ENCODE measurements around the gene RYR2.

Gene RYR2

DNA sequence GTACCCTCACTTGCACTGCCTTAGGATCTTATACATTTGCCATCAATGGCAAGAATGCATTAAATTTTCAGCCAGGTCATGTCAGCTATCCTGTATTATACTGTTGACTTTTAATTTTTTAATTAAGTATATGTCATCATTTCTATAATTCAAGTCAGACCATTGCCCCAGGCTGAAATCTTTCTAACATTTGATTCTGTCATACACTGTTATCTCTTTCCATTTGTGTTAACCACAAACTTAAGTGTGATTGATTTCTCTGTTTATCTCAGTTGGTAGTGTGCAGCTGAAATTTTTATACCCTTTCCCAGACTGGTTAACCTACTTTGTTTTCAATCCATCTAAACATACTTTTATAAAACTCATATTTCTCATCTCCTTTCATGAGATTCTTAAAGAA lies 695.5 kb downstream of the RYR2 start:
- DNase-seq (ENCODE audit: low read depth): no peak

DNA sequence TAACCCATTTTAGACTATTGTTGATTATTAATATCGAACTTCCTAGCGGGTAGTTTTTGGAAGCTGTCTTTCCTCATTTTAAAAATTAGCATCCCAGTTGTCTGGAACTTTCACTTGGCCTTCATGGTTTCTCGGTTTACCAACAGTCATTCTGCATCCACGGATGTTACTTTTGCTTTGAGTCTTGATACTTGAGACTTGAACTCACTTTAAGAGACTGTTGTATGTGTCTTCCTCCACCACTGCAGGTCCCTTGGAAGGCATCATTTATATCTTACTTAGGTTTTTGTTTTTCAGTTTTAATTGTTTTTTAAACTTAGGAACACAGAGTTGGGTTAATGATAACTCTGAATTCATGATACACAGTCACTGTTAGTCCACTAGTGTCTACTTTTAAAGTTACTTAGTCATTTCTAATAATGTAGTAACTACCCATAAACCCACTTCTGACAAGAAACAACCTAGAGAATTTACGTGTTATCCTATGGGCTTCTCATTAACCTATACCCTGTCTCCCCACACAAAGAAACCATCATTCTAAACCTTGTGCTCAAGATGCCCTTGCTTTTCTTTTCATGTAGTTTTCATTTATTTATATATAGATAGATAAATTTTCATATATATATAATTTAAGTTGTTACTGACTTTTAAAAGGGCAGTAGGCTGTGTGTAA lies 696.1 kb downstream of the RYR2 start:
- no peak for DNase-seq (ENCODE audit: low read depth)

DNA sequence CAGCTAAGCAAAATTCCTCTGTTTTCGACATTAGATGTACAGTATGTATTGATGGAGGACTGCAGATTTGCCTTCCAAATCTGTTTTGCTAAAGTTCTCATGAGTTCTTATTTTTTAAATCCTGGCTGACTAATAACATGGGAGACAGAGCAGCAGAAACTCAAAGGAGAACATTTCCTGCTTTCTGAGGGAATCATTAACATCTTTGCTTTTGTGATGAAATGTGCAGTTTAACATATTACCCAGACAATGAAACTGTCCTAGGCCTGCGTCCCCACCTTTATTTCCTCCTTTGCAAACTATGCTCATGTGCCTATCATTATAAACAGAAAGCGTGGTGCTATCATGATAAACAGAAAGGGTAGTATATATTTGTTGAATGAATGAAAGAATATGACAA lies 698.9 kb downstream of the RYR2 start:
- no peak for DNase-seq (ENCODE audit: low read depth)

- no peak for DNase-seq (ENCODE audit: low read depth)
These were observed 703.6 kb downstream of the RYR2 start for GRCh38 chr1:237745545-237745944.

GRCh38 chr1:237748171-237748960 lies 706.4 kb downstream of the RYR2 start:
- no peak for DNase-seq (ENCODE audit: low read depth)

- no peak for DNase-seq (ENCODE audit: low read depth)
These were observed 707.1 kb downstream of the RYR2 start for GRCh38 chr1:237749122-237749521.

GRCh38 chr1:237751090-237751489 lies 709.1 kb downstream of the RYR2 start:
- no peak for DNase-seq (ENCODE audit: low read depth)

DNA sequence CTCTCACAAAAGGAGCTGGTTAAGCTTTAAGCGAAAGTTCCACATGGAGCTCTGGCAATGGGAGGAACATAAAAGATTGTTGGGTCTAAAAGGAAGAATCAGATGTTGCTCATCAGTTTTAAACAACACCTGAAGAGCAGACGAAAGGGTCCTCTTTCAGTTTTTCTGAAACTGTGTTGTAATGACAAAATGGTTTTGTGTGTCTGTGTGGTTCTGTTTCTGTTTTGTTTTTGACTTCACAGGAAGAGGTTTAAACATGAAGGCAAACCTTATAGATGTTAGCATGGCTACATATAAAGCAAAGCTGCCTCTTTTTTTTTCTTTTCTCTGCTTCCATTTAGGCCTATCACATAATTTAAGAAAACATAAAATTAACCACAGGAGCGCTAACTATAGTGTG lies 712.6 kb downstream of the RYR2 start:
- DNase-seq (ENCODE audit: low read depth): no peak

DNA sequence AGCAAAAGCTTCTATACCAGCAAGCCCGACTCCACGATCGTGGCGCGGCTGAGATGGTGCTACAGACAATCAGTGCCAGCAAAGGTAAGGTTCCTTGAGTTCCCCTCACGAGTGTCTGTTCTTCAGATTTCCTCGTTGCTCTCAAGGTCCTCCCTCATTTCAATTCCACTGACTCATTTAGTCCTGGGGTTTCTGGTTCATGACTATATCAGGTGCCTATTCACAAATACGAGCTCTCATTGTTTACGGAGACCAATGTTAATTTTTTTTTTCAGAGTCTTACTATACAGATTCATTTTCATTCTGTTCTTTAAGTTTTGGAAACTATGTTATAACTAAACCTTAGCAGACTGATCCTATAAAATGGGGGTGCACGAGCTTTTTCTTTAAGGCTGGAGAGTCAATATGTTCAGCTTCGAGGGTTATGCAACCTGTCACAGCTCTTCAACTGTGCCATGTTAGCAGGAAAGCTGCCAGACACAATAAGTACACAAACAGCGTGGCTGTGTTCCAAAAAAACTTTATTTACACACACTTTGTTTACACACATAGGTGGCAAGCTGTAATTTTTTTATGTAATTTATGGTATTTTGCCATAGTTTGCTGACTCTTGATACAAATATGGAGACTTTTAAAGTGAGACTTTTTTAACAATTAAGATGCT lies 714.5 kb downstream of the RYR2 start:
- no peak for DNase-seq (ENCODE audit: low read depth)

DNA sequence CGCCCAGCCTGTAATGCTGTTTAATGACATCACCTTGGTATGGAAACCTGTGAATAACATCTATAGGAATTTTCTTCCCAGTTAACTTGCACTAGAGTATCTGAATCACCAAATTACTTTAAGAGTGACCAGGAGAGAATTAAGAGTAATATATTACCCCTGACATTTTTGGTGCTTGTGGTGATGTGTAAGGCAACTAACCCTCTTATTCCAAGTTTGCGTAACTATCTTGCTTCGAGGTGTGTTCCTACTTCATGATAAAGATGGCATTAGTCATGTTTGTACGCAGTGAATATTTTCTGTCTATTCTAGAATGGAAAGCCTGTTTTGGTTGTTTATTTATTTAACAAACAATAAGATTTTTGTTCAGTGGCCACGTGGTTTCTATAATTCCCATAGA lies 717.4 kb downstream of the RYR2 start:
- no peak for DNase-seq (ENCODE audit: low read depth)

DNA sequence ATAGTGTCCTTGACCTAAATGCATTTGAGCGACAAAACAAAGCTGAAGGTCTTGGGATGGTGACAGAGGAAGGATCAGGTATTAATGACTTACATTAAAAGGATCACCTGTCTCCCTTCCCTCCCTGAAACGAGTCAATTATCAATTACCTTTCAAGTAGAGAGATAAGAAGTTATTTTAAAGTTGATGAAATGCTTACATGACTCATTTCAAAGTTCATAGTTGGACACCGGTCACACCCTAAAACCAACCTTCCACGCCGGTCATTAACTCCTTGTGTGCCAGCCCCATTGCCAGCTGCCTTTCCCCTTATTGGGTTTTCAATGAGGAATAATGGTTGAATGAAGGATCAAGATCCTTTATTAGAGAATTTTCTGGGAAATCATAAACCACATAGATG lies 719.0 kb downstream of the RYR2 start:
- DNase-seq (ENCODE audit: low read depth): no peak

GRCh38 chr1:237763137-237763536 lies 721.2 kb downstream of the RYR2 start:
- DNase-seq (ENCODE audit: low read depth): no peak

DNA sequence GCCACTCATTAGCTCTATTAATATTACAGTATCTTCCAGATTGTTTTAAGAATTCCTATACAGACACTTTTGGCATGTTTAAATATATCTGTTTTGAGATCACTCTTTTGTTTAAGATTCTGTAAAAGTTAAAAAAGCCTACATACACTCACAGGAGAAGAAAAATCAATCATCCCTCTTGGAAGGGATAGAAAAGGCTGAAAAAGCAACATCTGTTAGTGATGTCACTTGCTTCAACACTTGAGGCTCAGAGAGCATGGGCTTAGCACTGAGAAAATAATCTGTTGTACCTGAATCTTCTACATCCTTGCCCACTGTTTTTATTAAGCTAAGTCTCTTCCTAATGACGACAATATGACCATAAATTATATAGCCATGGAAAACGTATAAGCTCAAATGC lies 721.8 kb downstream of the RYR2 start:
- no peak for DNase-seq (ENCODE audit: low read depth)

GRCh38 chr1:237769916-237770315 lies 727.9 kb downstream of the RYR2 start:
- no peak for DNase-seq (ENCODE audit: low read depth)

DNA sequence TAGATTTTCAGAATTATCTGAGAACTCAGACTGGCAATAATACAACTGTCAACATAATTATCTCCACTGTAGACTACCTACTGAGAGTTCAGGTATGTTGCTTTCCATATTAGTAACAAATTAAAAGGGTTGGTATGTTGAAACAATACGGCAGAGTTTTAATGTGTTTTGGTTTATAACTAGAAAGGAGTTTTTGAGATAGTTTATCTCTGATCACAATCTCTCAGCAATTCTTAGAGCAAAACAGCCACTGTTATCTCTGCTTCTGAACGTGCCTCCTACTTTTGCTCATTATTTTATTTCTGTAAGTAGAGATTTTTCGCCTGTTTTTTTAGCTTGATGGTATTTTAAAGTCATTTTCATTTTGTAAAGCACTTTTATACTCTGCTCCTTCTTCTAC lies 730.0 kb downstream of the RYR2 start:
- DNase-seq (ENCODE audit: low read depth): no peak

GRCh38 chr1:237774246-237774645 lies 732.3 kb downstream of the RYR2 start:
- DNase-seq (ENCODE audit: low read depth): no peak

DNA sequence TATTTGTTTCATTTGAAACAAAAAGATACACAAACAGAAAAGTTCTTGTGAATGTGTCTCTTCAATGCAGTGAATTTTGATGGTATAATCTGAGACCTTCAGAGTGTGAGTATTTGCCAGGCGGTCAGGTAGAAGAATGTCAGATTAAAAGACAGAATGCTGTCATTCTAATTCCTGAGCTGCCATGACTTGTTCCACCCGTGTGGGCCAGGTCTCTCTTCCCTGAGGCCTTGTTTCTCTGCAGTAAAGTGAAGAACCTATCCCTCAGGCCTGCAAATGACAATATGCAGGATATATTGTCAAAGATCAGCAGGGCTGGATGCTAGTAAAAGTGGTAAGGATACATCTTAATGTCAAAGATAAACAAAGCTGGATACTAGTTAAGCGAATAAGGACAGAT lies 737.4 kb downstream of the RYR2 start:
- DNase-seq (ENCODE audit: low read depth): no peak

- no peak for DNase-seq (ENCODE audit: low read depth)
These were observed 744.2 kb downstream of the RYR2 start for GRCh38 chr1:237786066-237786719.

GRCh38 chr1:237788069-237788468 lies 746.1 kb downstream of the RYR2 start:
- DNase-seq (ENCODE audit: low read depth): no peak

- no peak for DNase-seq (ENCODE audit: low read depth)
These were observed 747.6 kb downstream of the RYR2 start for GRCh38 chr1:237789619-237790018.

DNA sequence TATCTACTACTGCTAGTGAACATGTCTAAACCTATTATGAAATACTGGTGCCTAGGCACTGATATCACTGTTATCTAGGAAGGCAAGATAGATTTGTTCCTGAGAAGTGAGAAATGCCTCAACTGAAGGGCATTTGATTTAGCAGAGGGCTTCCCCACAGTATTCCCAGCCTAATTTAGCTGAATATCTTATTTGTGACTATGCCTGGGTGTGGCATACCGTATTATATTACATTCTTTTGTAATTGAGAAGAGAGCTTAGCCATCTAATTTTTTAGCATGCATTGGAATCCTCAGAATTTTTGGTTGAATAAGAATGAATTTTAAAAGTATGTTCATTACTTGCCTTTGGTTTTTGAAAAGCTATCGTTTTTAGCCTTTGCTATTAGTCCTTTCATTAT lies 749.6 kb downstream of the RYR2 start:
- DNase-seq (ENCODE audit: low read depth): no peak

- no peak for DNase-seq (ENCODE audit: low read depth)
These were observed 750.2 kb downstream of the RYR2 start for GRCh38 chr1:237792149-237792548.

DNA sequence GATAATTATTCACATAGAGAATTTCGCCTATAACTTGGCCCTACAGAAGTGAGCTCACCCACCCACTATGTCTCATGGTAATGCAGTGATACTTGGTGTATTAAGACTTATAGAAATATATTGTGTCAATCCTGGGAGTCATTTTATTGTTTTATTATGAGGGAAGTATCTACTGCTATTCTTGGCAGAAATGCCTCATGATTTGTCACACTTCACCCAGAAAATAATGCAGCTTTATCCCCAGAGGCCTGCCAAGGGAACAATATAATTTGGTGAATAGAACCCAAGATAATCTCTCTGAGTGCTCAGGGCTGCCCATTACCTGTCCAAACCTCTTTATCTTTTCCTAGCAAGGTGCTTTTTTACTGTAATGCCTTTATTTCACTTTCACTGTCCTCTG lies 750.7 kb downstream of the RYR2 start:
- DNase-seq (ENCODE audit: low read depth): no peak
